ENCODE data around the gene CELSR1.

Gene CELSR1

GRCh38 chr22:46484156-46484860 is 53.1 kb downstream of the CELSR1 start:
- CTCF ChIA-PET = interaction anchor here (1.1 kb wide), 1 partner anchor 79 kb away, joined by 3 read pairs; no protein-coding TSS in a partner anchor
- no peak for TF ChIP-seq CTCF (IDR thresholded peaks at IDR 0.05; ENCODE audit: control extremely low read depth, extremely low read depth, low read depth, missing control alignments)
- DNase-seq (ENCODE audit: extremely low spot score) = no peak
- POLR2A ChIA-PET = no interaction called here

GRCh38 chr22:46483353-46483752 is 54.1 kb downstream of the CELSR1 start:
- TF ChIP-seq CTCF (IDR thresholded peaks at IDR 0.05; ENCODE audit: control extremely low read depth, extremely low read depth, low read depth, missing control alignments) = no peak
- no peak for DNase-seq (ENCODE audit: extremely low spot score)
- POLR2A ChIA-PET = no interaction called here
- CTCF ChIA-PET = interaction anchor here (1.1 to 1.4 kb wide), 2 partner anchors 80 to 116 kb away, joined by 3 to 4 read pairs; no protein-coding TSS in a partner anchor

- ChIA-PET POLR2A (no interaction called here), CTCF (interaction anchor here (1.4 kb wide), 1 partner anchor 114 kb away, joined by 4 read pairs; no protein-coding TSS in a partner anchor)
- TF ChIP-seq CTCF (IDR thresholded peaks at IDR 0.05; ENCODE audit: control extremely low read depth, extremely low read depth, low read depth, missing control alignments) = no peak
- DNase-seq (ENCODE audit: extremely low spot score) = no peak
Measured at GRCh38 chr22:46482056-46482675, 55.3 kb downstream of the CELSR1 start.

GRCh38 chr22:46481386-46481785 is 56.0 kb downstream of the CELSR1 start:
- no peak for TF ChIP-seq CTCF (IDR thresholded peaks at IDR 0.05; ENCODE audit: control extremely low read depth, extremely low read depth, low read depth, missing control alignments)
- POLR2A ChIA-PET = no interaction called here
- no peak for DNase-seq (ENCODE audit: extremely low spot score)
- CTCF ChIA-PET = no interaction called here

- no peak for TF ChIP-seq CTCF (IDR thresholded peaks at IDR 0.05; ENCODE audit: control extremely low read depth, extremely low read depth, low read depth, missing control alignments)
- ChIA-PET CTCF (no interaction called here), POLR2A (no interaction called here)
- DNase-seq (ENCODE audit: extremely low spot score) = no peak
Measured at GRCh38 chr22:46480396-46480795, 57.0 kb downstream of the CELSR1 start.

GRCh38 chr22:46479046-46479445 is 58.4 kb downstream of the CELSR1 start:
- no peak for TF ChIP-seq CTCF (IDR thresholded peaks at IDR 0.05; ENCODE audit: control extremely low read depth, extremely low read depth, low read depth, missing control alignments)
- CTCF ChIA-PET = interaction anchor here (1.4 kb wide), 1 partner anchor 111 kb away, joined by 5 read pairs; no protein-coding TSS in a partner anchor
- POLR2A ChIA-PET = interaction anchor here (0.6 kb wide), 1 partner anchor 389 kb away, joined by 4 read pairs; no protein-coding TSS in a partner anchor
- DNase-seq (ENCODE audit: extremely low spot score) = no peak

Measured in GM10248 (cell line).